ENCODE data around the gene RNPEPL1.

Gene RNPEPL1

GRCh38 chr2:240578488-240578887 is 10.2 kb downstream of the RNPEPL1 start:
- DNase-seq, result no peak

GRCh38 chr2:240579071-240579762 is 10.9 kb downstream of the RNPEPL1 start:
- DNase-seq, result no peak

GRCh38 chr2:240579771-240580614 is 11.7 kb downstream of the RNPEPL1 start:
- no peak for DNase-seq

DNA sequence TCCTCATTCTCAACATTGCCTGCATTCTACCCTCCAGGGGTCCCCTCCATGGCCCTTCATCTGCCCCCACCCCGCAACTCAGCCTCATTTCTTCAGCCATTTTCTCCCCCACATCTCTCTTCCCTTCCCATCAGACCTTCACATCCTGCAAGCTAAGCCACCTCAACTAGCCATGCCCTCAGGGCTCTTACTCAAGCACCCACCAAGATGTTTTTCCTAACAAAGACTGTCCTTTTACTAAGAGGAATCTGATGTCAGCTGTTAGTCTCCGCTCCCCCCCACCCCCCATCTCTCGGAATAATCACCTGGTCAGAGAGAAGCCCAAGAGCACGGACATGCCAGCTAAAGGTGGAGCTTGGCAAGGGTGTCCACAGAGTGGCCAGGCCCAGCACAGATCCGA is 13.5 kb downstream of the RNPEPL1 start:
- no peak for DNase-seq

DNA sequence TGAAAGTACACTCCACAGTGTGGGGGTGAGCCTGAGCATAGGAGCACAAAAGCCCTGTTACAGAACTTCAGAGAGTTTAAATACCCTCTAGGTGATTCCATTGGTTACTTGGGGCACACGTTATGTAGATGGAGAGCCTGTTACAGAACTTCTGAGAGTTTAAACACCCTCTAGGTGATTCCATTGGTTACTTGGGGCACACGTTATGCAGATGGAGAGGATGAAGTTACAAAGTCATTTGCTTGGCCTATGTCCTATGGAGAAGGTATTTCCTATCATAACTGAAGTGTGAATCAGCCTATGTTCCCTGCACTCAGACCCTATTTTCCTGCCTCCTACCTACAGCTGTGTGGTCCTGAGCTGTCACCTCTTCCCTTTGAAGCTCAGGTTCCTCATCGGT is 14.5 kb downstream of the RNPEPL1 start:
- DNase-seq, result no peak

GRCh38 chr2:240583774-240584173 is 15.5 kb downstream of the RNPEPL1 start:
- no peak for DNase-seq

DNA sequence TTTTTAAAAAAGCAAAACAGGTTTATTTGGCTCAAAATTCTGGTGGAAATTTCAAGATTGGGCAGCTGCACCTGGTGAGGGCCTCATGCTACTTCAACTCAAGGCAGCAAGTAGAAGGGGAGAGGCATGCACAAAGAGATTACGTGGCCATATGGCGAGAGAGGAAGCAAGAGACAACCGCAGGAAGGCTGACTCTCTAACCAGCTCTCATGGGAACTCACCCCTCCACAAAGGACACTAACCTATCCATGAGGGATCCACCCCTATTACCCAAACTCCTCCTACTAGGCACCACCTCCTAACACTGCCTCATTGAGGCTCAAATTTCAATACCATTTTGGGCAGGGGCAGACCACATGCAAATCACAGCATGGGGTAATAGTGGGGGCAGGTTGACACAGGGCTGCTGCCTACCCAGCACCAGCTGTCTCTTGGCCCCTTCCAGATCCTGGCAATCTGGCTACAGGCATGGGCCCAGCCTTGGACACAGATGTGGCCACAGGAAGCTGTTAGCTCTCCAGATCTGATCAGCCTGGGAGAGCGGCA is 16.3 kb downstream of the RNPEPL1 start:
- no peak for DNase-seq

GRCh38 chr2:240585101-240585500 is 16.8 kb downstream of the RNPEPL1 start:
- DNase-seq, result no peak

DNA sequence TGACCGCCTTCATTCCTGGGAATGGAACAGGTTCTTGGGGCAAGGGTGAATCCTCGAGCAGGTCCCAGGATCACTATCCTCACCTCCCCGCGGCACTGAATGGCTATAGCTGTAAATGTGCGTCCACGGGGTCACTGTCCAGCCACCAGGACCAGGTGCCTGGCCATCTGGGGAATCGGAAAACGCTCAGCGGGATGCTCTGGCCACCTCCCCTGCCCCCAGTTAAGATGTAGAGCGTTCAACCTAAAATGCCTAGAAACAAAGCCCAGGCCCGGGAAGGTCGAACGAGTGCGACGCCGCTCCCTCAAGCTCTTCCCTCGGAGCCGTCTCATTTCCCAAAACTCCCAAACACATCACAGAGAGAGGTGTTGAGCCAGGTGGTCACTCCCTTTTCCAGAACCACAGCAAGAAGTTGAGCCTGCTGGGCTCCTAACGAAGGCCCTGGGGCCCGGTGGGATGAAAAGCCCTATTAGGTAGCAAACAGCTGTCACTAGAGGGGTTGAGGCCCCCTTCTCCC is 17.5 kb downstream of the RNPEPL1 start:
- DNase-seq, result no peak

DNA sequence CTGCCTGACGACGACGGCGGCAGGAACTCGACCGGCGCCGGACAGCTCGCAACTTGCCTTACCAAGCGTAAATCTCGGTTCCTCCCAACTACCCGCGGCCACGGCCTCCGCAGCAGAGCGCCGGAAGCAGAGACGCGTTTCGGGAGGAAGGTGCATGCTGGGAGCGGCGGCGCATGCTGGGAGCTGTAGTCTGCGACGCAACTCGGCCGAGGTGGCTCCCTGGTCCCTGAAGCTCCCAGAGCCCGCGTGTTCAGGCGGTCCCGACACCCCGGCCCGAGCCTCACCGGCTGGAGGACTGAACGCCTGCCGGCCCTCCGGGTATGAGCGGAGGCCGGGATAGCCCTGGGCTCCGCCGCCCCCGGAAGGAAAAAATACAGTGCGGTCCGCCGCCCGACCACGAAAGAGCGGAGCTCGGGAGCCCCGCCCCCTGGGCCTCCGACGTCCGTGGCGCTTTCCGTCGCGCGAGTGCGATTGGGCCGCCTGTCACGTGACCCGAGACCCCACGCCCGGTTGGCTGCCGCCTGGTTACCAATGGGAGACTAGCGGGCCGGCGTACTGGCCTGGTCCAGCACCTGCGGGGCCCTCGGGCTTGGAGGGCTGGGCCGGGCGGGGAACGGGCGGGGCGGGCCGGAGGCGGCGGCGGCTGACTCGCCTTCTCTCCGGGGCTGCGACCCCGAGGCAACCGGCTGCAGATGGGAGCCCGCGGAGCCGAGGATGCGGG is 18.1 kb downstream of the RNPEPL1 start, which contains the start of gene CAPN10:
Gene CAPN10 (plus strand): TSS at position 537 of the 721 bp plus-strand sequence. CDS start 178 bp downstream, at position 715.
- peak; percentile 96 for DNase-seq

DNA sequence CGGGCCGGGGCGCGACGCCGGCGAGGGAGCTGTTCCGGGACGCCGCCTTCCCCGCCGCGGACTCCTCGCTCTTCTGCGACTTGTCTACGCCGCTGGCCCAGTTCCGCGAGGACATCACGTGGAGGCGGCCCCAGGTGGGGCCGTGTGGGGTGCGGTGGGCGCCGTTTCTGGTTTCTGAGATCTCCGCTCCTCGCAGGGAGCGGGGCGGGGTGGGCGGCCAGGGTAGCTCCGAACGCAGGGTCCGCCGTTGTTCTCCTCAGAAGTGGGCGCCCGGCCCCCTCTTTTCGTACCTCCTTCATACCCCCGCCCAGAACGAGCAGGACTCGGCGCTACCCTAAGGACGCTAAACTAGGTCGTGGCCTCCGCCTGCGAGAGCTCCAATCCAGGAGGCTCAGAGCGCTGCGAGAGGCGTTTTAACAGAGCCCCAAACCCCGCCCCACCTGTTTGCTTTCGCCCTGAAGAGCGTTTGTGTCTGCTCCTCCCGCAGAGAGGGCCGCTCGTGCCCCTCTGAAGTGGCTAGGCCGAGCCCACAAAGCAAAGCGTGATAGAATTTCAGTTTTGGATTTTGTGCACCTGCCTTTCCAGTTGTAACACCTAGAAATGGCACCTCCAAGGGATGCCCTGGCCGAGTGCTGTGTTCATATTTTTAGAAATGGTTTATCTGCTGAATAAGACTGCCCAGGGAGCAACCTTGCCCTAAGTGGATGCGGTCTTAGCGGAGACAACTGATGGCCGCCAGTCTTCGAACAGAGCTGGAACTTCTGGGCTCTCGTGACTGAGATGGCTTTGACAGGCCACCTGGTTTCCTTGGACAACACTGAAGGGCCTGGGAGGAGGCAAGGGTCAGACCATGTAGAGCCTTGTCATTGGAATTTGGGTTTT is 18.9 kb downstream of the RNPEPL1 start:
- DNase-seq, result no peak

GRCh38 chr2:240588006-240588655 is 19.8 kb downstream of the RNPEPL1 start:
- DNase-seq, result no peak

DNA sequence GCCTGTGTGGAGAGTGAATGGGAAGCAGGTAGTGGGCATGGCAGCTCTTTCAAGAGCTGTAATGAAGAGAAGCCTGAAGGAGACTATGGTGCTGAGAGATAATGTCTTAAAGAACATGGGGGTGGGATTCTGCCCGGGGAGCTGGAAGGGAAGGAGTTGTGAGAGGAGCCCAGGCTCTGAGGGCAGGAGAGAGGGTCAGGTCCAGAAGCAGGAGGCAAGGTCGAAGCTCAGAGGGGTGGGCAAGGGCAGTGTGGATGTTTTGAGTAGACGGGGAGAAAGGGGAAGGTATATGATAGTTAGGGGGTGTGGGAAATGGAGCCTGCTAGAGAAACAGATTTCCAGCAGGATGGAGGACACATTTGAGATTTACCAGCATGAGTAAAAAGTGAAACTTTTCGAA is 20.4 kb downstream of the RNPEPL1 start:
- no peak for DNase-seq

- no peak for DNase-seq
These were observed 21.1 kb downstream of the RNPEPL1 start for GRCh38 chr2:240589375-240589774.

- DNase-seq, result no peak
These were observed 21.7 kb downstream of the RNPEPL1 start for GRCh38 chr2:240589850-240590525.

DNA sequence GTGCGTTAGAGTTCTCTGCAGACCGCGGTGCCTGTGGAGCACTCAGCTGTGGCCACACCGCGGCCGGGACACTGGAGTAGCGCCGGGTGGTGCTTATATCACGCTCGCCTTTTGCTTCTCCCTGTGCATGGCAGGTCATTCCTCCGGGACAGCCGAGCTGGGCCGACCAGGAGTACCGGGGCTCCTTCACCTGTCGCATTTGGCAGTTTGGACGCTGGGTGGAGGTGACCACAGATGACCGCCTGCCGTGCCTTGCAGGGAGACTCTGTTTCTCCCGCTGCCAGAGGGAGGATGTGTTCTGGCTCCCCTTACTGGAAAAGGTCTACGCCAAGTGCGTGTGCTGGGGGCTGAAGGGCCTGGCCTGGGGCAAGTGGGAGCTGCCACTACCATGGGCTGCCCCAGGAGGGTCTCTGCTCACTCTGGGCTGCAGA is 22.4 kb downstream of the RNPEPL1 start:
- DNase-seq, result no peak

DNA sequence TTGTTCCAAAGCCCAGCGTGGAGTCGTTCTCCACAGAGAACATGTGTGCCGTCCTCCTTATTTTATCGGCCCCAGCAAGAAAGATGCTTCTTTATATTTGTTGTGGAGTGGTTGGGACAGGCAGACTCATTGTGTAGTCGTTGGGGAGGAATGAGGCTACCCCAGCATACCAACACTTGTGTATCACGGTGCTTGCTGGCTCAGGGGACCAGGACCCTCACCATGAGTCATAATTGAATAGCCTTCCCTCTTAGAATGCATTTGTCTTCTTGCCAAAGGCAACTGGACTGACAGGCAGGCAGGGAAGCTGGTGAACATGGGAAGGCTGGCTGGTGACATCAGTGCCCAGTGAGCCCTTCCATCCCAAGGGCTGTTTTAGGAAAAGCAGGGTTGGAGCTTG is 22.9 kb downstream of the RNPEPL1 start:
- no peak for DNase-seq

DNA sequence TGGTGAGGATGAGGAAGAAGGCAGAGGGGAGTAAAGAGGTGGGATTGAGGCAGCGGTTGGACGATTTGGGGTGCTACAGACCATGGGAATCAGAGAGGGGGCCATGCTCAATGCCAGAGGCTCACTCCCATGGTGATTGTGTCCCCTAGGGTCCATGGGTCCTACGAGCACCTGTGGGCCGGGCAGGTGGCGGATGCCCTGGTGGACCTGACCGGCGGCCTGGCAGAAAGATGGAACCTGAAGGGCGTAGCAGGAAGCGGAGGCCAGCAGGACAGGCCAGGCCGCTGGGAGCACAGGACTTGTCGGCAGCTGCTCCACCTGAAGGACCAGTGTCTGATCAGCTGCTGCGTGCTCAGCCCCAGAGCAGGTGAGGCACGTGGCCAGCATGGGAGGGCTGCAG is 23.5 kb downstream of the RNPEPL1 start:
- DNase-seq, result no peak

- no peak for DNase-seq
These were observed 24.9 kb downstream of the RNPEPL1 start for GRCh38 chr2:240593026-240593702.
